AG04449 (cell line): ENCODE data around the gene CD226.

Experiments
- CTCF ChIA-PET: fragments of 350-600 bp; formaldehyde crosslinking; extraction: SDS; loops from one replicate; lab custom pipeline; 2021; ENCODE audit warnings: antibody characterized with exemption; lab: Yijun Ruan, JAX
- POLR2A ChIA-PET: fragments of 400-600, 350-600 bp; formaldehyde crosslinking; extraction: SDS; loops from one replicate; lab custom pipeline; 2020; ENCODE audit warnings: antibody characterized with exemption, inconsistent platforms; lab: Yijun Ruan, JAX
- DNase-seq: peaks from one replicate; pipeline ENCODE4 v3.0.0-alpha.2; 2010; ENCODE audit warnings: low read depth, low spot score
- H3K4me3 ChIP-seq: 2 replicates; pipeline ENCODE4 v1.5.1; 2011; ENCODE audit warnings: low read depth, mild to moderate bottlenecking, control low read depth, low read length
- TF ChIP-seq, protein P1 (sequence below): IDR thresholded peaks from one replicate; pipeline ENCODE4 v1.5.1; 2011; ENCODE audit warnings: mild to moderate bottlenecking, moderate library complexity, low read length, control low read depth, inconsistent platforms; ENCODE audit not compliant: insufficient read depth; ENCODE audit errors: missing control alignments

CD226 gene

DNA sequence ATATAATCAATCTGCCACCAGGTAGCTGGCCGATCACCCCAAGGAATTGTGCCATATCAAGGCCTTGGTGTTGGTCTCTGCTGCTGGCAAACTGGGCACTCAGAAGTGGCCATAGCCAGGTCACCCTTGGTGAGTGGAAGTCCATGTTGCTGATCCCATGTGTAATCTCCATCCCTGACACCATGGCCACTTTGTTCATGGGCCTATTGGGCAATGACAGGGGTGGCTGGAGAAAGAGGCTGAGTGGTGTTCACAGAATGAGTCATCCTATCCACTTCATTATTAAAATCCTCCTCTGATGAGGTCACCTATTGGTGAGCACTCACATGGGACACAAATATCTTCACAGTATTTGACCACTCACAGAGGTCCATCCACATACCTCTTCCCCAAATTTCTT, 26.7 kb upstream of the CD226 start:
- no peak for DNase-seq
- H3K4me3 ChIP-seq, result no peak overlapping the region
- ChIA-PET CTCF (no interaction called here), POLR2A (no interaction called here)
- TF ChIP-seq, protein P1, sequence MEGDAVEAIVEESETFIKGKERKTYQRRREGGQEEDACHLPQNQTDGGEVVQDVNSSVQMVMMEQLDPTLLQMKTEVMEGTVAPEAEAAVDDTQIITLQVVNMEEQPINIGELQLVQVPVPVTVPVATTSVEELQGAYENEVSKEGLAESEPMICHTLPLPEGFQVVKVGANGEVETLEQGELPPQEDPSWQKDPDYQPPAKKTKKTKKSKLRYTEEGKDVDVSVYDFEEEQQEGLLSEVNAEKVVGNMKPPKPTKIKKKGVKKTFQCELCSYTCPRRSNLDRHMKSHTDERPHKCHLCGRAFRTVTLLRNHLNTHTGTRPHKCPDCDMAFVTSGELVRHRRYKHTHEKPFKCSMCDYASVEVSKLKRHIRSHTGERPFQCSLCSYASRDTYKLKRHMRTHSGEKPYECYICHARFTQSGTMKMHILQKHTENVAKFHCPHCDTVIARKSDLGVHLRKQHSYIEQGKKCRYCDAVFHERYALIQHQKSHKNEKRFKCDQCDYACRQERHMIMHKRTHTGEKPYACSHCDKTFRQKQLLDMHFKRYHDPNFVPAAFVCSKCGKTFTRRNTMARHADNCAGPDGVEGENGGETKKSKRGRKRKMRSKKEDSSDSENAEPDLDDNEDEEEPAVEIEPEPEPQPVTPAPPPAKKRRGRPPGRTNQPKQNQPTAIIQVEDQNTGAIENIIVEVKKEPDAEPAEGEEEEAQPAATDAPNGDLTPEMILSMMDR, result no peak

DNA sequence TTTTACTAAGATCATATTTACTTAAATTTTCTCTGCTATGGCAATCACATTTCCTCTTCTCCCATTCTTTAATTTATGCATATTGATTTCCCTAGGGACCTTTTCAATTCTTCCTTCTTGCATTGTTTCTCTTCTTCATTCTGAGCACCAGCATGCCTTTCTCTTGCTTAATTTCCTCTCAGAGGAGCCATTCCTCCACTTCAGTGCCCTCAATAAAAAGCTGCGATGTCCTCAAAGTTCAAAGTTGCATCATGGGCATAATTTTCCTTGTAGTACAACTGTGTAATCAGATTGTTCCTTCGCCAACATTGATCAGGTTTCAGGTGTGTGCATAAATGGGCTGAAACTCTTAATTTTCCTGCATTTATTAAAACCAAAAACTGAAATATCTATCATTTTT, 21.8 kb upstream of the CD226 start:
- no peak for DNase-seq
- H3K4me3 ChIP-seq, result no peak overlapping the region
- POLR2A ChIA-PET, result no interaction called here
- TF ChIP-seq, protein P1, result no peak
- CTCF ChIA-PET, result no interaction called here

DNA sequence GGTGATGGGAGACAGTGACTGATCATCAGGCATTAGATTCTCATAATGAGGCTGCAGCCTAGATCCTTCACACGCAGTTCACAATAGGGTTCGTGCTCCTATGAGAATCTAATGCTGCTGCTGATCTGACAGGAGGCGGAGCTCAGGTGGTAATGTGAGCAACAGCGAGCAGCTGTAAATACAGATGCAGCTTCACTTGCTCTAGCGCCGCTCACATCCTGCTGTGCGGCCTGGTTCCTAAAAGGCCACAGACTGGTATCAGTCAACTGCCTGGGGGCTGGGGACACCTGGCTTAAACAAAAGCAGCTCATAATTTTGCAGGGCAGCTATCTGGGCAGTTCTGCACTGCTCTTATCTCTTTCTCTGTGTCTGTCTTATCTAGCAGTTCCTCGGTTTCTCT, 20.4 kb upstream of the CD226 start:
- TF ChIP-seq, protein P1, result no peak

DNA sequence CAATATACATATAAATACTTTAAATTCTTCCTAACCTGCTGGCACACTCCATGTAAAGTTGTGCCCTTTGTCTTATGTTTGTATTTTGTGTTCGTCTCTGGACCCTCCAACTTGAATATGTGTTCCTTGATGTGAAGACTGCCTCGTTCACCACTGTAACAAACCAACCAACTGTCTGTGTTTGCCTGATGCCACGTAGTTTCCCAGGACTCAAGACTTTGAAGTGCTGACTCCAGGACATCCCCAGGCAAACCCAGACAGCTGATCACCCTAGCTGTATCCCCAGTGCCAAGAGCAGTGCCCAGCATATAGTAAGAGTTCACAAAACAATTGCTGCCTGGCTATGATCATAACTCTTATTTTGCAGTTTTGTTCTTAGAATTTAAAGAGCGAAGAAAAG, 15.5 kb upstream of the CD226 start:
- TF ChIP-seq, protein P1, result no peak
- CTCF ChIA-PET, result no interaction called here
- DNase-seq, result no peak
- H3K4me3 ChIP-seq, result no peak overlapping the region
- POLR2A ChIA-PET, result no interaction called here

More for the DNA sequence above, 20.4 kb upstream of the CD226 start:
- no peak for DNase-seq
- no peak overlapping the region for H3K4me3 ChIP-seq
- POLR2A ChIA-PET, result no interaction called here
- CTCF ChIA-PET, result no interaction called here

DNA sequence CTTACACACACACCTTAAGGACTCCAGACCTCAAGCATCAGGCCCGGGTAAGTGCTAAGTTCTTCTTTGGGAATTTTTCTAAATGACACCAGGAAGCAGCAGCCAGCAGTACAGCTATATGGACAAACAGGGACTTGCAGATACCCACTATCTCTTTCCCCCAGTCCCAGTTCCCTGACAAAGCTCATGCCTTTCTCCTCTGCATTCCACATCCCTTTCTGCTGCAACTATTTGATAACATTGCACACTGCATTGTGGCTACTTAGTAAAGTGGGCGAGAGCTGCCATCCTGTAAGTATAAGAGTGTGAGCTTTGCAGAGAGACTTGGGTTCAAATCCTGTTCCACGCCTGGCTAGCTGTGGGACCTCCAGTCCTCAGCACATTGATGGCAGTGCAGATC, 14.0 kb upstream of the CD226 start:
- POLR2A ChIA-PET, result no interaction called here
- H3K4me3 ChIP-seq, result no peak overlapping the region
- CTCF ChIA-PET, result no interaction called here
- DNase-seq, result no peak
- TF ChIP-seq, protein P1, result no peak

DNA sequence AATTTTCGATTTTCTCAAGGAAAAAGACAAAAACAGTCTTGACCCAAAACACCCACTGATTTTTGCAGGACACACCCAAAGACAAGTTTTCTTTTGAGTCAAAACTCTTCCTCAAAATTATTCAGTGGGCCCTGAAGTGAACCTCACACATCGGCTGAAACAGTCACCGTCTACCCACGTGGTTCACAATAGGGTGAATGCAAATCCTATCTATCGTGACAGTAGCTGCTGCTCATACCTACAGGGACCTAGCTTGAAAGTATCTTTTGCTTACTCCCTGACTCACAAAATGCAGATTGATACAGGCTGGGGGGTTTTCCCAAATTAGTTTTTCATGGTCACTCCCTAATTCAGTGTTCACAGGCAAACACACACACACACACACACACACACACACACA, 10.7 kb upstream of the CD226 start:
- TF ChIP-seq, protein P1, result no peak
- ChIA-PET POLR2A (no interaction called here), CTCF (no interaction called here)
- DNase-seq, result no peak
- H3K4me3 ChIP-seq, result no peak overlapping the region
